ENCODE results near the gene FLNA. TPM values are rescaled to one million over a fixed set of nuclear protein-coding genes. Genes with fewer than 3 reads are reported as not detected.
A peak's percentile ranks its signal among the peaks of the same experiment; 100 is the strongest.
"Not testable (repeated sequence)": the region's sequence is repeated elsewhere in the genome, so short reads cannot be mapped to it uniquely, and the experiment has no call there.

FLNA gene
- polyA plus RNA-seq, 1 donor from 2014 or later: 396 TPM

DNA sequence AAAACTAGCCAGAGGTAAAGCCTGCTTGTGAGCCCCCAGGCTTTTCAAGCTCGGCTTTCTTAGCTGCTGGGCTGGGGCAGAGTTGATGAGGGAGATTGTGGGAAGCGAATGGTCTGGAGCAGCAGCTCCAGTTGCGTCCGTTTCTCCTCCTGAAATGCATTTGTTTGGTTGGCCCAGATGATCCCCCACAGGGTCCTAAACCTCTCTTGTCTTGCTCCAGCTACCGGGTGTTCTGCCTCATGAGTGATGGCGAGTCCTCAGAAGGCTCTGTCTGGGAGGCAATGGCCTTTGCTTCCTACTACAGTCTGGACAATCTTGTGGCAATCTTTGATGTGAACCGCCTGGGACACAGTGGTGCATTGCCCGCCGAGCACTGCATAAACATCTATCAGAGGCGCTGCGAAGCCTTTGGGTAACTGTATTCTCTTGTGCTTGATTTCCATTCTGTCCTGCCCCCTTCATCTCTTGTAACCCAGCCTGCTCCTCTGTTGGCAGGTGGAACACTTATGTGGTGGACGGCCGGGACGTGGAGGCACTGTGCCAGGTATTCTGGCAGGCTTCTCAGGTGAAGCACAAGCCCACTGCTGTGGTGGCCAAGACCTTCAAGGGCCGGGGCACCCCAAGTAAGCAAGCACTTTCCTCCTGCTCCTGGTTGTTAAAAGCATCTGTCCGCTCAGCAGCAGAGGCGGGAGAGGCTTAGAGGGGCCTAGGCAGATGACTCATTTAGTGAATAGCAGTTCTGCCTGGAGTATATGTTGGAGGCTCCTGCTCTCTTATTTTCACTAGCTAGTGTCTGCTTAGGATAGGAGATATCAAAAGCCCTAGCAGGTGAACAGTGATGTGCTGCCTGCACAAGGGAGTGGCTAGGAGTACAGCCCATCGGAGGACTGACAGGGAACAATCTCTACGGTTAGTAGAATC is 63.6 kb downstream of the FLNA start:
- Mint-ChIP-seq H3K9me3 (no peaks in the 10 kb centered on the region), H3K36me3 (peaks cover 3% of the 10 kb centered on the region), H3K4me3 (peak overlapping the region in 1 of 4 donors; percentile 49), H3K27ac (peak overlapping the region in 1 of 3 donors; percentile 28), H3K4me1 (peaks cover 18 to 19% (median 19%) of the 10 kb centered on the region in 3 donors), H3K27me3 (peaks cover 5% of the 10 kb centered on the region)

DNA sequence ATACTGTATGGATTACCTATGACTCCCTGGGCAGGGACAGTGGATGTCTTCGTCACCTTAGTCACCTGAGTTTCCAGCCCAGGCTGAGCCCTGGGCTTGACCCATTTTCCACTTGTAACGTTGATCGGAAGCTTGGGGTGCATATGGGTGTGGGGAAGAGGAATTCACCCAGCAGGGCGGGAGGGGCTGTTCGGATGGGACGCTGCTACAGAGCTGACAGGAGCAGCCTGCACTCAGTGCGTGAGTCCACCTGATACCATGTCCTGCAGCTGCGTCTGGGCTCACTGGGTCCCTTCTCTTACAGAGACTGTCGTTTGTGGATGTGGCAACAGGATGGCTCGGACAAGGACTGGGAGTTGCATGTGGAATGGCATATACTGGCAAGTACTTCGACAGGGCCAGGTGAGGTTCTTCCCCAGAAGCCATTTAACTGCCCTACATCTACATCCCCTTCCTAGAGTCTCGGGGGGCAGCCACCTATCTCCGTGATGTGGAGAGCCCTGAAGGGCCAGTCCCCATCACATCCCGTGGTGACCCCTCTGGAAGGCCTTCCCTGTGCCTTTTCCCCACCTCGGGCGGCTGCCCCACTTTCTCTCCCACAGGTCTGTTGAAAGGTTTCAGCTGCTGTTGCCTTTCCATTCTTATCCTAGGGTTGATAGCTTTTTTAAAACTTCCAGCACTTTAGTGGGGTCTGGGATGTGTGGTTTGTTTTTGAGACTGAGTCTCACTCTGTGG is 65.2 kb downstream of the FLNA start:
- Mint-ChIP-seq H3K36me3 (peaks cover 5% of the 10 kb centered on the region), H3K27me3 (peaks cover 2% of the 10 kb centered on the region), H3K4me3 (no peak overlapping the region), H3K27ac (peak overlapping the region in 1 of 3 donors; percentile 83), H3K4me1 (peaks cover 24 to 27% (median 24%) of the 10 kb centered on the region in 3 donors), H3K9me3 (no peaks in the 10 kb centered on the region)

DNA sequence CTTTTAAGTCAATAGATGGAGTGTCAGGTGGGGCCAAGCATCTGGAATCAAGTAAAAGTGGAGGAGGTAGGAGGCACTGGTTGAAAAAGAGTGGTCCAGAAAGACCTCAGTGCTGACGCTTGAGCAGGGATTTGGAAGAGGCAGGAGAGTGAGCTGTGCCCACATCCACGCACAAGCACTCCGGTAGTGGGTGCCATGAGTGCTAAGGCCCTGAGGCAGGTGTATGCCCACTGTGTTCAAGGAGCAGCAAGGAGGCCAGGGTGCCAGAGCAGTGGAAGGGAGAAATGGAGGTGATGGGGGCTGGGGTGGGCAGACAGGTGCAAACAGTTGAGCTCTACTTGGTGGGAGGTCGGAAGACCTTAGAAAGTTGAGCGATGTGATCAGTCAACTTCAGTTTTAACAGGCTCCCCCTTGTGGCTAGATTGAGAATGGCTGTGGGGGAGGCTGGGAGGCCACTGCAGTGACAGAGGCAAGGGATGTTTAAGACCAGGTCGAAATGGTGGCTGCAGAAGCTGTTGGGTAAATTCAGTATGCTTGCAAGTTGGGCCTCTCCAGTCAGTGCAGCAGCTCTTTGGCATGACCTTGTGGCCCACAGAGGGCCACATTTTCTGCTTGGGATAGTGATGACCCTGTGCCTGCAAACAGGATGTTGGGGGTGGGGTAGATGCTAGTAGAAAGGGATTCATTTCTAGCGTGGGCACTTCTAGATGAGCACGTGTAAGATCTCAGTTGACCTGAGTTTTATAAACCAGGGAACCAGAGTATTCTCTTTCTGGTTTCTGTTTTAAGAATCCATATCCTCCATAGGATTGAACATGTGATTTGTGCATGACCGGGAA is 66.1 kb downstream of the FLNA start:
- H3K4me1 Mint-ChIP-seq: peaks cover 21 to 27% (median 22%) of the 10 kb centered on the region in 3 donors
- H3K27ac Mint-ChIP-seq: peak overlapping the region in 2 of 3 donors; percentile 18 to 83
- peak overlapping the region in 2 of 4 donors; percentile 56 to 88 for H3K4me3 Mint-ChIP-seq
- H3K9me3 Mint-ChIP-seq: peaks cover 0 to 2% (median 0%) of the 10 kb centered on the region in 3 donors
- H3K36me3 Mint-ChIP-seq: peaks cover 5% of the 10 kb centered on the region
- H3K27me3 Mint-ChIP-seq: peaks cover 2% of the 10 kb centered on the region

DNA sequence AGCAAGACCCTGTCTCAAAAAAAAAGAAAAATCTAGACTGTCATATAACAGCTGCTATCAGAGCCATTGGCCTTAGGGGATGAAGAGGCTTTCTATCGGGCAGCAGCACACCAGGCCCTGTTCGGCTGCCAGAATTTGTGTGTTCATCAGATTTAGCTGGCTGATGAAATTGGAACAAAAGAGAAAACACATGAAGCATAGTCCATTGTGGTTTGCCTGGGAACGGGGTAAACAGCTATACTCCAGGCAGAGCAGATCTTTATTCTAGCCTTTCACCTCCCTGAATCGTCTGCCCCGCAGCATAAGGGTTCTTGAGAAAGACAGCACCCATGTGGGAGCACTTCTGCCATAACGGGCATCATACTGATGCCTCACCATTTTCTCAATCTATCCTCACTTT is 67.2 kb downstream of the FLNA start:
- H3K4me1 Mint-ChIP-seq: peaks cover 17 to 27% (median 20%) of the 10 kb centered on the region in 3 donors

DNA sequence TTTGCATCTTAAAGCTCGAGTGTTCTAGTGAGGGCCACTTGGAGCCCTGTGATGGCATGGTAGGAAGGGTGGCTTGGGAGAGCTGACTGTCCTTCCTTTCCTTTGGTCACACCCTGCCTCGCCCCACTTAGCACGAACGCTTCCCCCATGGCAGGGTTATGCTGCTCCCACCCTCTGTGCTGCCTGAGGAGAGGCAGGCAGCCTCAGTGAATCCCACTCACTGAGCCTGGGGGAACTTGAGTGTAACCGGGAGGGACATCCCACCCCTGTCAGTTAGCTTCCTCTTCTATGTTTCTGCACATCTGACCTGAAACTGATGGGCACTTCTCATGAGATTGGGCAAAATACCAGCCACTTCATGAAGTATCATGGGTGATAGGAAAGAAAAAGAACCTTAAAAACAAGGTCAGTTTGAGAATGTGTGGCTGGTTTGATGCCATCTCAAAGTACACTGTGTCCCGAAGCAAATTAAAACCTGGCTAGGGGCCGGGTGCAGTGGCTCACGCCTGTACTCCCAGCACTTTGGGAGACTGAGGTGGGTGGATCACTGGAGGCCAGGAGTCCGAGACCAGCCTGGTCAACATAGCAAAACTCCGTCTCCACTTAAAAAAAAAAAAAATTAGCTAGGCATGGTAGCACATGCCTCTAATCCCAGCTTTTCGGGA is 68.8 kb downstream of the FLNA start:
- peaks cover 17 to 23% (median 20%) of the 10 kb centered on the region in 3 donors for H3K4me1 Mint-ChIP-seq
- H3K4me3 Mint-ChIP-seq: peak overlapping the region in 2 of 4 donors; percentile 9 to 55
- H3K9me3 Mint-ChIP-seq: peaks cover 0 to 2% (median 0%) of the 10 kb centered on the region in 3 donors
- H3K36me3 Mint-ChIP-seq: peaks cover 5% of the 10 kb centered on the region
- H3K27me3 Mint-ChIP-seq: peaks cover 2% of the 10 kb centered on the region
- H3K27ac Mint-ChIP-seq: peak overlapping the region in 1 of 3 donors; percentile 10

More for the DNA sequence above, 67.2 kb downstream of the FLNA start:
- H3K27me3 Mint-ChIP-seq: peaks cover 2% of the 10 kb centered on the region
- H3K27ac Mint-ChIP-seq: peak overlapping the region in 1 of 3 donors; percentile 73
- H3K36me3 Mint-ChIP-seq: peaks cover 5% of the 10 kb centered on the region
- peak overlapping the region in 1 of 4 donors; percentile 2 for H3K4me3 Mint-ChIP-seq
- peaks cover 0 to 2% (median 0%) of the 10 kb centered on the region in 3 donors for H3K9me3 Mint-ChIP-seq

DNA sequence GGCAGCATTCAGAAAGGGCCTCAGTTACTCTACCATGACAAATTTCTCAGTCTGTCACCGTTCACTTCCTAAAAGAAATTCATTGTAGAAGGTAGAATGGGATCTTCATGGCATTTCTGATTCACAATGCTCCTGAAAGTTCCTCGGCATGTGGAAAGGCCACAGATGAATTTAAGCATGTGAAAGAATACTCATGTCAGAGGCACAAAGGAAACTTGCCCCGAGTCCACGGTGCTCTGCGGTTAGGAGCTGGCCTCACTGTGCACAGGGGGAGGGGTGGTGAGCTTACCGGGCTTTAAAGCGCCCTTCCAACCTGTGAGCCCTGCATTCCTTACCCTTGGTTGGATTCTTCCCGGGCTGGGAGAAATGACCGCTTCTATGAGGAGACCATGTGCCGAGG is 69.6 kb downstream of the FLNA start:
- peaks cover 17 to 23% (median 20%) of the 10 kb centered on the region in 3 donors for H3K4me1 Mint-ChIP-seq
- H3K27ac Mint-ChIP-seq: no peak overlapping the region
- peaks cover 5% of the 10 kb centered on the region for H3K36me3 Mint-ChIP-seq
- peaks cover 0 to 2% (median 0%) of the 10 kb centered on the region in 3 donors for H3K9me3 Mint-ChIP-seq
- no peak overlapping the region for H3K4me3 Mint-ChIP-seq
- peaks cover 2% of the 10 kb centered on the region for H3K27me3 Mint-ChIP-seq

DNA sequence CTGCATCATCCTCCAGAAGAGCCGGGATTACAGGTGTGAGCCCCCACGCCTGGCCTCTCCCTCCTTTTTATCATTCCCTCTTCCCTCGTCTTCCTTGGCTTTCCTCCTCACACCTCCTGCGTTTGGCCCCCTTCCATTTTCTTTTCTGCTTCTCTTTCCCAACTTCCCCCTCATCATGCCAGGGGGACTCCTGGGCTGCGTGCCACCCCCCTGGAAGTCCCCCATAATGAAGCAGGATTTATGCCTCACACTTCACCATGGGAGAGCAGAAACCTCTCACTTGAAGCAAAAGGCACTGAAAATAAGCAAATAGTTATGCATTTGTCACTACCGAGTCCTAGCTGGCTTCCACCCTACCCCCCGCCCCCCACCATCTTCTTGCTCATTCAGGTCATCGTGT is 71.0 kb downstream of the FLNA start:
- peaks cover 0 to 2% (median 0%) of the 10 kb centered on the region in 3 donors for H3K9me3 Mint-ChIP-seq
- H3K27ac Mint-ChIP-seq: no peak overlapping the region
- peak overlapping the region in 1 of 4 donors; percentile 56 for H3K4me3 Mint-ChIP-seq
- peaks cover 2% of the 10 kb centered on the region for H3K27me3 Mint-ChIP-seq
- peaks cover 5% of the 10 kb centered on the region for H3K36me3 Mint-ChIP-seq
- peaks cover 15 to 26% (median 16%) of the 10 kb centered on the region in 3 donors for H3K4me1 Mint-ChIP-seq

DNA sequence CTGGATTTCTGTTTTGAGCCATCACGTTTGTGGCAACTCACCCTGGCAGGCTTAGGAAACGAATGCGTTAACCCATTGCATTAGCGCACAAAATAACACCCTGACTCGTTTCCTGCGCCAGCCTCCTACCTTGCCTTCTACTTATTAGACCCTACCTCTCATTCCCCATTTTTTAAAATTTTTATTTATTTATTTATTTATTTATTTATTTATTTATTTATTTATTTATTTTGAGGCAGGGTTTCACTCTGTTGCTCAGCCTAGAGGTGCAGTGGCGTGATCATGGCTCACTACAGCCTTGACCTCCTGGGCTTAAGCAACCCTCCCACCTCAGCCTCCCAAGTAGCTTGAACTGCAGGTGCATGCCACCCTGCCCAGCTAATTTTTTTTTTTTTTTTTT is 71.4 kb downstream of the FLNA start:
- H3K9me3 Mint-ChIP-seq, H3K27me3 Mint-ChIP-seq, H3K4me3 Mint-ChIP-seq, H3K27ac Mint-ChIP-seq, H3K36me3 Mint-ChIP-seq: not testable (repeated sequence)
- peaks cover 14 to 23% (median 18%) of the 10 kb centered on the region in 3 donors for H3K4me1 Mint-ChIP-seq

DNA sequence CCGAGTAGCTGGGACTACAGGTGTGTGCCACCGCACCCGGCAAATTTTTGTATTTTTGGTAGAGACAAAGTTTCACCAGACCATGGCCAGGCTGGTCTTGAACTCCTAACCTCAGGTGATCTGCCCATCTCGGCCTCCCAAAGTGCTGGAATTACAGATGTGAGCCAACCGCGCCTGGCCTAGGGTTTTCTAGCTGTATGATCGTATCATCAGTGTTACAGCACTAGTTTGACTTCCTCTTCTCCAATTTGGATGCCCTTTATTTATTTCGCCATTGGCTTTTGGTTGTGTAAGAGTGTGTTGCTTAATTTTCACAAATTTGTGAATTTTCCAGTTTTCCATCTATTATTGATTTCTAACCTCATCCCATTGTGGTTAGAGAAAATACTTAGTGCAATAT is 73.6 kb downstream of the FLNA start:
- no peak overlapping the region for H3K27ac Mint-ChIP-seq
- peaks cover 1% of the 10 kb centered on the region for H3K36me3 Mint-ChIP-seq
- H3K4me3 Mint-ChIP-seq: no peak overlapping the region
- peaks cover 10 to 18% (median 15%) of the 10 kb centered on the region in 3 donors for H3K4me1 Mint-ChIP-seq
- H3K9me3 Mint-ChIP-seq: peaks cover 0 to 2% (median 2%) of the 10 kb centered on the region in 3 donors
- no peaks in the 10 kb centered on the region for H3K27me3 Mint-ChIP-seq

Other genes starting within 250 kb of the FLNA start
- not detected for gene OPN1LW, start 230.4 kb downstream of the FLNA start, polyA plus RNA-seq
- not detected for gene OPN1MW, start 192.0 kb downstream of the FLNA start, polyA plus RNA-seq
- gene OPN1MW2, start 154.9 kb downstream of the FLNA start, polyA plus RNA-seq: not detected
- gene OPN1MW3, start 117.1 kb downstream of the FLNA start, polyA plus RNA-seq: not detected
- not detected for gene TEX28, start 79.5 kb downstream of the FLNA start, polyA plus RNA-seq
- 5.5 TPM for gene TKTL1, start 78.8 kb downstream of the FLNA start, polyA plus RNA-seq
- gene EMD, start 4.7 kb upstream of the FLNA start, polyA plus RNA-seq: 32.4 TPM
- 5,716 TPM for gene RPL10, start 23.7 kb upstream of the FLNA start, polyA plus RNA-seq
- 29.4 TPM for gene DNASE1L1, start 34.6 kb upstream of the FLNA start, polyA plus RNA-seq
- 51.3 TPM for gene TAFAZZIN, start 36.9 kb upstream of the FLNA start, polyA plus RNA-seq
- 93.9 TPM for gene ATP6AP1, start 54.0 kb upstream of the FLNA start, polyA plus RNA-seq
- gene GDI1, start 62.5 kb upstream of the FLNA start, polyA plus RNA-seq: 38.1 TPM
- 31.3 TPM for gene FAM50A, start 69.5 kb upstream of the FLNA start, polyA plus RNA-seq
- gene PLXNA3, start 83.6 kb upstream of the FLNA start, polyA plus RNA-seq: 2.7 TPM
- gene LAGE3, start 104.6 kb upstream of the FLNA start, polyA plus RNA-seq: 51.7 TPM
- gene UBL4A, start 112.0 kb upstream of the FLNA start, polyA plus RNA-seq: 41.4 TPM
- 54.9 TPM for gene SLC10A3, start 116.0 kb upstream of the FLNA start, polyA plus RNA-seq
- 23.6 TPM for gene FAM3A, start 141.6 kb upstream of the FLNA start, polyA plus RNA-seq
- 4.8 TPM for gene G6PD, start 172.2 kb upstream of the FLNA start, polyA plus RNA-seq
- gene IKBKG, start 173.0 kb upstream of the FLNA start, polyA plus RNA-seq: 37.3 TPM
- gene CTAG1A, start 210.5 kb upstream of the FLNA start, polyA plus RNA-seq: not detected
- not detected for gene CTAG1B, start 244.6 kb upstream of the FLNA start, polyA plus RNA-seq